HepG2 (cell line): ENCODE data around the gene XPR1. TPM values are rescaled to one million over a fixed set of nuclear protein-coding genes. Genes with fewer than 3 reads are reported as not detected.

Source experiments
- ATAC-seq: fragments of 200-7000 bp; cut with Tn5 transposase; 3 replicates; pipeline ENCODE4 v1.9.1; 2020; ENCODE audit warnings: mild to moderate bottlenecking, moderate library complexity
- BruUV-seq: library from RNA; stranded (reverse); fragments of 400-500 nt; replicated peaks from 2 replicates; lab custom pipeline; 2021; lab: Mats Ljungman, UMichigan
- CTCF ChIA-PET: fragments of 300-600 bp; formaldehyde crosslinking; extraction: SDS; loops from one replicate; lab custom pipeline; 2021; ENCODE audit warnings: low total read pairs, inconsistent platforms, low intra/inter-chr PET ratio; lab: Yijun Ruan, JAX
- POLR2A ChIA-PET: fragments of 350-600 bp; sonication (Branson Sonifier 250); formaldehyde crosslinking; loops from one replicate; lab custom pipeline; 2020; ENCODE audit warnings: antibody characterized with exemption, inconsistent platforms; lab: Yijun Ruan, JAX
- DNase-seq: peaks from one replicate; pipeline ENCODE4 v3.0.0-alpha.2; 2015; ENCODE audit warnings: low spot score
- FAIRE-seq: peaks from 3 replicates; lab custom pipeline; 2011; peaks lifted over from hg19 to GRCh38; lab: Jason Lieb, UNC
- H2AFZ ChIP-seq: one replicate; pipeline ENCODE4 v1.6.1; 2011; ENCODE audit warnings: low read length, inconsistent platforms
- H3K27ac ChIP-seq: fragments of 300-600 bp; 3 replicates; pipeline ENCODE4 v1.8.0; 2011; ENCODE audit warnings: mixed run types, mild to moderate bottlenecking, mixed read lengths, low read length, inconsistent platforms; ENCODE audit not compliant: insufficient read depth; ENCODE audit errors: extremely low read length
- H3K27me3 ChIP-seq, 2 experiments: fragments of 200-600 bp in 1 of 2; 2 replicates in 1 of 2; 3 replicates in 1 of 2; pipeline versions ENCODE4 v1.6.0 to v1.8.0; 2011; ENCODE audit warnings: low read length in 2 of 2, mild to moderate bottlenecking in 2 of 2, moderate library complexity in 2 of 2, inconsistent platforms in 1 of 2; ENCODE audit not compliant: insufficient read depth in 2 of 2, control insufficient read depth in 1 of 2
- H3K36me3 ChIP-seq, 2 experiments: fragments of 200-600 bp in 1 of 2; replicated peaks in 1 of 2; 2 replicates in 1 of 2; 3 replicates in 1 of 2; pipeline versions ENCODE4 v1.5.1 to v1.8.0; 2011; ENCODE audit warnings: low read length in 2 of 2, inconsistent platforms in 1 of 2; ENCODE audit not compliant: insufficient read depth in 2 of 2, control insufficient read depth in 1 of 2
- H3K4me1 ChIP-seq: 2 replicates; pipeline ENCODE4 v1.5.1; 2012; ENCODE audit warnings: low read length, inconsistent platforms; ENCODE audit not compliant: insufficient read depth
- H3K4me2 ChIP-seq: 2 replicates; pipeline ENCODE4 v1.6.0; 2011; ENCODE audit warnings: low read depth, low read length, inconsistent platforms
- H3K4me3 ChIP-seq, 3 experiments: fragments of 200-600 bp in 1 of 3; sonication (generic), shearing (Covaris generic) in 1 of 3; replicated peaks in 1 of 3; 2 replicates each; pipeline ENCODE4 v1.5.1; 2011 to 2016; ENCODE audit warnings: low read length in 3 of 3, inconsistent platforms in 2 of 3, low read depth in 2 of 3, mild to moderate bottlenecking in 2 of 3, control low read depth in 1 of 3, mixed read lengths in 1 of 3; ENCODE audit not compliant: insufficient read depth in 1 of 3
- H3K79me2 ChIP-seq: one replicate; pipeline ENCODE4 v1.6.1; 2011; ENCODE audit warnings: low read length, inconsistent platforms; ENCODE audit not compliant: insufficient read depth
- H3K9ac ChIP-seq: 2 replicates; pipeline ENCODE4 v1.6.0; 2011; ENCODE audit warnings: mild to moderate bottlenecking, low read depth, low read length, inconsistent platforms; ENCODE audit not compliant: insufficient read depth
- H3K9me3 ChIP-seq: 2 replicates; pipeline ENCODE4 v1.5.1; 2012; ENCODE audit warnings: mild to moderate bottlenecking, low read length
- H4K20me1 ChIP-seq: 2 replicates; pipeline ENCODE4 v1.6.0; 2011; ENCODE audit warnings: inconsistent platforms, mild to moderate bottlenecking, low read length, moderate library complexity; ENCODE audit not compliant: insufficient read depth
- KMT2B ChIP-seq: IDR thresholded peaks from 2 replicates; pipeline ENCODE4 v1.6.1; 2016; ENCODE audit warnings: missing genetic modification reagents, missing compliant biosample characterization
- MAFK ChIP-seq, 2 experiments: IDR thresholded peaks in 1 of 2; conservative IDR thresholded peaks in 1 of 2; 2 replicates each; pipeline ENCODE4 v1.6.1; 2011; ENCODE audit warnings: improper control_type of control experiment in 2 of 2, low read length in 2 of 2
- ZNF124 ChIP-seq: sonication (generic); formaldehyde crosslinking; IDR thresholded peaks from 2 replicates; pipeline ENCODE4 v1.4.0; 2020; ENCODE audit warnings: missing genetic modification reagents
- ZNF451 ChIP-seq: sonication (generic); formaldehyde crosslinking; IDR thresholded peaks from 2 replicates; pipeline ENCODE4 v1.5.0; 2020; ENCODE audit warnings: mild to moderate bottlenecking, missing genetic modification reagents
- ZNF782 ChIP-seq: sonication (generic); formaldehyde crosslinking; IDR thresholded peaks from 2 replicates; pipeline ENCODE4 v1.4.0; 2020; ENCODE audit warnings: missing genetic modification reagents, mild to moderate bottlenecking, borderline replicate concordance
- in situ Hi-C: cut with HindIII; loops from 2 replicates; pipeline ENCODE4 v1.10.0; 2017; ENCODE audit warnings: low pct_unique_long_range_greater_than_20kb; ENCODE audit not compliant: extremely low pct_ligation_motif_present
- intact Hi-C: fragments of 100-400 bp; cut with micrococcal nuclease; formaldehyde crosslinking; loops from one replicate; pipeline ENCODE4 v1.10.0; 2022; ENCODE audit not compliant: unreplicated experiment
- polyA plus RNA-seq, 8 experiments: library from polyadenylated mRNA; depleted of rRNA in 3 of 8; stranded (reverse) in 7 of 8; unstranded in 1 of 8; fragments of >200 nt; fragmentation: Illumina TruSeq in 4 of 8; extraction: Trizol in 4 of 8; gene quantifications; 2 replicates each; pipeline versions ENCODE4 v1.2.1 to v1.2.3, GENCODE V29; 2011 to 2016; ENCODE audit warnings: low read depth in 4 of 8, missing spikeins in 1 of 8, mixed read lengths in 1 of 8; ENCODE audit not compliant: insufficient read depth in 1 of 8
- total RNA-seq, 5 experiments: library from RNA; depleted of rRNA; stranded (reverse); fragments of >200 nt; fragmentation: Illumina TruSeq; extraction: Trizol; gene quantifications; 2 replicates each; pipeline ENCODE4 v1.2.3, GENCODE V29; 2016; ENCODE audit warnings: low read depth in 1 of 5
- TF ChIP-seq, protein P1 (sequence below): sonication (generic); formaldehyde crosslinking; IDR thresholded peaks from 2 replicates; pipeline ENCODE4 v1.5.0; 2020; ENCODE audit warnings: mild to moderate bottlenecking, missing genetic modification reagents
- TF ChIP-seq, protein P2 (sequence below): sonication (generic); formaldehyde crosslinking; IDR thresholded peaks from 2 replicates; pipeline ENCODE4 v1.5.1; 2020; ENCODE audit warnings: mild to moderate bottlenecking, missing genetic modification reagents, borderline replicate concordance

Gene XPR1
- total and polyA plus RNA-seq, 2 of the 13 experiments (the other 11 are each of a cell fraction or from before 2014, with no cell fraction given): 22.3 to 23.6 TPM

DNA sequence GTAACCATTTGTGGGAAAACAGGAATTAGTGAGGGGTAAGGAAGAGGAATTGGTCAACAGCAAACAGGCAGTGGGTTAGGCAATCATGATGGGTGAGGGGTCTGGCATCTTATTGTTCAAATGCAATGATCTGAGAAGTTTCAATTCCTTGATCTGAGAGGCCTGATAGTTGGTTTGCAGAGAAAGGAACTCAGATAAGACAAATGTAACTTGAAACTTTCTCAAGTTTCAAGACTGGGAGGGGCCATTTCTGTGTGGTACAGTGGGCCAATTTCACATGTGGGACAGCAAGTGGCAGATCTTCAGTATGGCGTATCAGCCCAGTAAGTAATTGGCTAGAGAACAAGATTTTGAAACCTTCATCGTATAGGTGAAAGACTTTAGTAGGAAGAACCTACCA is 102.5 kb downstream of the XPR1 start (continued):
- TF ChIP-seq KMT2B (CRISPR knock-in tag) (no peak), ZNF124 (CRISPR knock-in tag) (no peak), ZNF451 (CRISPR knock-in tag) (no peak)
- TF ChIP-seq, protein P1, sequence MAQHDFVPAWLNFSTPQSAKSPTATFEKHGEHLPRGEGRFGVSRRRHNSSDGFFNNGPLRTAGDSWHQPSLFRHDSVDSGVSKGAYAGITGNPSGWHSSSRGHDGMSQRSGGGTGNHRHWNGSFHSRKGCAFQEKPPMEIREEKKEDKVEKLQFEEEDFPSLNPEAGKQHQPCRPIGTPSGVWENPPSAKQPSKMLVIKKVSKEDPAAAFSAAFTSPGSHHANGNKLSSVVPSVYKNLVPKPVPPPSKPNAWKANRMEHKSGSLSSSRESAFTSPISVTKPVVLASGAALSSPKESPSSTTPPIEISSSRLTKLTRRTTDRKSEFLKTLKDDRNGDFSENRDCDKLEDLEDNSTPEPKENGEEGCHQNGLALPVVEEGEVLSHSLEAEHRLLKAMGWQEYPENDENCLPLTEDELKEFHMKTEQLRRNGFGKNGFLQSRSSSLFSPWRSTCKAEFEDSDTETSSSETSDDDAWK: no peak
- TF ChIP-seq, protein P2, sequence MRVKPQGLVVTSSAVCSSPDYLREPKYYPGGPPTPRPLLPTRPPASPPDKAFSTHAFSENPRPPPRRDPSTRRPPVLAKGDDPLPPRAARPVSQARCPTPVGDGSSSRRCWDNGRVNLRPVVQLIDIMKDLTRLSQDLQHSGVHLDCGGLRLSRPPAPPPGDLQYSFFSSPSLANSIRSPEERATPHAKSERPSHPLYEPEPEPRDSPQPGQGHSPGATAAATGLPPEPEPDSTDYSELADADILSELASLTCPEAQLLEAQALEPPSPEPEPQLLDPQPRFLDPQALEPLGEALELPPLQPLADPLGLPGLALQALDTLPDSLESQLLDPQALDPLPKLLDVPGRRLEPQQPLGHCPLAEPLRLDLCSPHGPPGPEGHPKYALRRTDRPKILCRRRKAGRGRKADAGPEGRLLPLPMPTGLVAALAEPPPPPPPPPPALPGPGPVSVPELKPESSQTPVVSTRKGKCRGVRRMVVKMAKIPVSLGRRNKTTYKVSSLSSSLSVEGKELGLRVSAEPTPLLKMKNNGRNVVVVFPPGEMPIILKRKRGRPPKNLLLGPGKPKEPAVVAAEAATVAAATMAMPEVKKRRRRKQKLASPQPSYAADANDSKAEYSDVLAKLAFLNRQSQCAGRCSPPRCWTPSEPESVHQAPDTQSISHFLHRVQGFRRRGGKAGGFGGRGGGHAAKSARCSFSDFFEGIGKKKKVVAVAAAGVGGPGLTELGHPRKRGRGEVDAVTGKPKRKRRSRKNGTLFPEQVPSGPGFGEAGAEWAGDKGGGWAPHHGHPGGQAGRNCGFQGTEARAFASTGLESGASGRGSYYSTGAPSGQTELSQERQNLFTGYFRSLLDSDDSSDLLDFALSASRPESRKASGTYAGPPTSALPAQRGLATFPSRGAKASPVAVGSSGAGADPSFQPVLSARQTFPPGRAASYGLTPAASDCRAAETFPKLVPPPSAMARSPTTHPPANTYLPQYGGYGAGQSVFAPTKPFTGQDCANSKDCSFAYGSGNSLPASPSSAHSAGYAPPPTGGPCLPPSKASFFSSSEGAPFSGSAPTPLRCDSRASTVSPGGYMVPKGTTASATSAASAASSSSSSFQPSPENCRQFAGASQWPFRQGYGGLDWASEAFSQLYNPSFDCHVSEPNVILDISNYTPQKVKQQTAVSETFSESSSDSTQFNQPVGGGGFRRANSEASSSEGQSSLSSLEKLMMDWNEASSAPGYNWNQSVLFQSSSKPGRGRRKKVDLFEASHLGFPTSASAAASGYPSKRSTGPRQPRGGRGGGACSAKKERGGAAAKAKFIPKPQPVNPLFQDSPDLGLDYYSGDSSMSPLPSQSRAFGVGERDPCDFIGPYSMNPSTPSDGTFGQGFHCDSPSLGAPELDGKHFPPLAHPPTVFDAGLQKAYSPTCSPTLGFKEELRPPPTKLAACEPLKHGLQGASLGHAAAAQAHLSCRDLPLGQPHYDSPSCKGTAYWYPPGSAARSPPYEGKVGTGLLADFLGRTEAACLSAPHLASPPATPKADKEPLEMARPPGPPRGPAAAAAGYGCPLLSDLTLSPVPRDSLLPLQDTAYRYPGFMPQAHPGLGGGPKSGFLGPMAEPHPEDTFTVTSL (CRISPR knock-in tag): no peak

DNA sequence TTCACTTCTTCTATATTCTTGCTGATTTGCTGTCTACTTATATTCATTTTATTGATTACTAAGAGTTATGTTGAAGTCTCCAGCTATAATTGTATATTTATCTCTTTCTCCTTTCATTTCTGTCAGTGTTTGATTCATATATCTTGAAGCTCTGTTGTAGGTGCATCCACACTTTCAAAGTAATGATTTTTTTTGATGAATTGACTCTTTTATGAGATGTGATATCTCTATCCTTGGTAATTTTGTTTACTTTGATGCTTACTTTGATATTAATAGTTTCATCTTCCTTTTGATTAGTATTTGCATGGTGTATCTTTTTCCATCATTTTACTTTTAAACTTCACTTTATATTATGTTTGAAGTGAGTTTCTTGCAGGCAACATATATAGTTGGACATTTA is 110.8 kb downstream of the XPR1 start:
- Histone ChIP-seq H3K79me2 (no peaks in the 10 kb centered on the region), H3K4me3 (no peak overlapping the region), H2AFZ (no peak overlapping the region), H3K36me3 (no peaks in the 10 kb centered on the region), H3K9ac (no peak overlapping the region), H3K4me1 (no peaks in the 10 kb centered on the region), H3K4me2 (no peak overlapping the region), H3K9me3 (no peaks in the 10 kb centered on the region), H3K27ac (no peak overlapping the region), H3K27me3 (no peaks in the 10 kb centered on the region), H4K20me1 (no peaks in the 10 kb centered on the region)
- no peak for FAIRE-seq
- CTCF ChIA-PET: no interaction called here
- intact Hi-C loops: no loop called here
- in situ Hi-C loops: no loop called here
- POLR2A ChIA-PET: no interaction called here
- no peak for DNase-seq
- no peak for TF ChIP-seq ZNF782 (CRISPR knock-in tag)
- TF ChIP-seq MAFK (conservative IDR thresholded peaks at IDR 0.05 in 1 of 2, IDR thresholded peaks at IDR 0.05 in 1 of 2; ENCODE audit: low read length in 2 of 2): peak in 1 of 2 experiments; percentile 30; a peak in 1 of 4 replicates
- no TSS peak for BruUV-seq
- no peak for ATAC-seq
